A549 (cell line): ENCODE measurements around the gene ST6GAL1. TPM values are rescaled to one million over a fixed set of nuclear protein-coding genes. Genes with fewer than 3 reads are reported as not detected.

Experiments
- ATAC-seq, 2 experiments: fragments of 200-7000 bp in 1 of 2; fragments of >200 bp in 1 of 2; cut with Nextera tagmentation in 1 of 2; cut with Tn5 transposase in 1 of 2; 3 replicates each; pipeline versions ENCODE4 v1.8.0 to v1.9.1; 2018 to 2020; ENCODE audit warnings: mild to moderate bottlenecking in 1 of 2, moderate library complexity in 1 of 2
- CTCF ChIA-PET: fragments of 300-600 bp; sonication (Branson Sonifier 250); formaldehyde crosslinking; extraction: SDS; loops from one replicate; lab custom pipeline; 2021; ENCODE audit warnings: antibody characterized with exemption, inconsistent platforms; lab: Yijun Ruan, JAX
- POLR2A ChIA-PET: fragments of 350-600 bp; formaldehyde crosslinking; extraction: SDS; loops from one replicate; lab custom pipeline; 2021; ENCODE audit warnings: antibody characterized with exemption, inconsistent platforms; lab: Yijun Ruan, JAX
- DNase-seq, 2 experiments: peaks; one replicate each; pipeline versions ENCODE4 v3.0.0 to v3.0.0-alpha.2; 2011 to 2016; ENCODE audit warnings: low read depth in 1 of 2, low spot score in 1 of 2
- FAIRE-seq: peaks from 2 replicates; lab custom pipeline; 2011; peaks lifted over from hg19 to GRCh38; lab: Jason Lieb, UNC
- H3K27ac ChIP-seq, 2 experiments: fragments of >200 bp; sonication (Bioruptor Twin); formaldehyde crosslinking; 3 replicates each; pipeline ENCODE4 v1.5.1; 2016 to 2017
- H3K4me1 ChIP-seq: fragments of >200 bp; sonication (Bioruptor Twin); formaldehyde crosslinking; 3 replicates; pipeline ENCODE4 v1.6.1; 2016
- H3K4me2 ChIP-seq: fragments of >200 bp; sonication (Bioruptor Twin); formaldehyde crosslinking; 3 replicates; pipeline ENCODE4 v1.6.1; 2016
- H3K4me3 ChIP-seq: fragments of >200 bp; sonication (Bioruptor Twin); formaldehyde crosslinking; 3 replicates; pipeline ENCODE4 v1.5.1; 2016
- H3K9me3 ChIP-seq: fragments of >200 bp; sonication (Bioruptor Twin); formaldehyde crosslinking; 3 replicates; pipeline ENCODE4 v1.6.1; 2016
- EHF ChIP-seq: fragments of 250-450 bp; sonication (Bioruptor Pico); IDR thresholded peaks from 2 replicates; pipeline ENCODE4 v1.5.0; 2020; ENCODE audit warnings: mild to moderate bottlenecking
- FOSB ChIP-seq: fragments of 250-450 bp; sonication (Bioruptor Pico); IDR thresholded peaks from 2 replicates; pipeline ENCODE4 v1.5.0; 2020; ENCODE audit warnings: mild to moderate bottlenecking, moderate library complexity
- GATA3 ChIP-seq: IDR thresholded peaks from 2 replicates; pipeline ENCODE4 v1.6.1; 2012; ENCODE audit warnings: borderline replicate concordance
- HDAC2 ChIP-seq: fragments of 200-600 bp; sonication (generic); IDR thresholded peaks from 2 replicates; pipeline ENCODE4 v1.6.1; 2016
- HMGXB4 ChIP-seq: fragments of 250-450 bp; sonication (Bioruptor Pico); IDR thresholded peaks from 2 replicates; pipeline ENCODE4 v1.5.0; 2021; ENCODE audit warnings: mild to moderate bottlenecking, moderate library complexity, borderline replicate concordance
- HOXA7 ChIP-seq: fragments of 250-450 bp; sonication (Bioruptor Pico); IDR thresholded peaks from 2 replicates; pipeline ENCODE4 v1.5.0; 2020; ENCODE audit warnings: mild to moderate bottlenecking, moderate library complexity
- KDM1A ChIP-seq: fragments of 200-600 bp; sonication (generic); IDR thresholded peaks from 2 replicates; pipeline ENCODE4 v1.6.1; 2016; ENCODE audit warnings: low read depth, mild to moderate bottlenecking
- MAX ChIP-seq: IDR thresholded peaks from 2 replicates; pipeline ENCODE4 v1.6.1; 2012
- PHF8 ChIP-seq: fragments of 200-600 bp; sonication (generic); IDR thresholded peaks from 2 replicates; pipeline ENCODE4 v1.6.1; 2016; ENCODE audit warnings: low read depth, mild to moderate bottlenecking, antibody characterized with exemption, moderate library complexity, borderline replicate concordance
- POLR2AphosphoS2 ChIP-seq: conservative IDR thresholded peaks from 2 replicates; pipeline ENCODE4 v1.6.1; 2012; ENCODE audit warnings: low read length, improper control_type of control experiment, inconsistent platforms
- RCOR1 ChIP-seq: fragments of 150-350 bp; IDR thresholded peaks from 2 replicates; pipeline ENCODE4 v1.6.1; 2014; ENCODE audit warnings: antibody characterized with exemption, low read length, low read depth
- RFX5 ChIP-seq: fragments of 450-650 bp; IDR thresholded peaks from 2 replicates; pipeline ENCODE4 v1.7.1; 2014; ENCODE audit warnings: antibody characterized with exemption, mild to moderate bottlenecking, moderate library complexity
- SMC3 ChIP-seq: fragments of >200 bp; sonication (Bioruptor Twin); formaldehyde crosslinking; IDR thresholded peaks from 3 replicates; pipeline ENCODE4 v1.6.1; 2018; ENCODE audit warnings: inconsistent platforms
- TP53 ChIP-seq: fragments of 250-450 bp; sonication (Bioruptor Pico); IDR thresholded peaks from 2 replicates; pipeline ENCODE4 v1.5.0; 2021; ENCODE audit warnings: mild to moderate bottlenecking, moderate library complexity
- ZNF302 ChIP-seq: fragments of 250-450 bp; sonication (Bioruptor Pico); IDR thresholded peaks from 2 replicates; pipeline ENCODE4 v1.9.0; 2021; ENCODE audit warnings: inconsistent platforms, mild to moderate bottlenecking, moderate library complexity
- WGBS: methylation state at CpG from one replicate; pipeline ENCODE4 v1.1.6; 2017; ENCODE audit errors: missing lambda C conversion rate; 5-methylcytosine and 5-hydroxymethylcytosine counted together
- polyA plus RNA-seq, 4 experiments: library from polyadenylated mRNA; depleted of rRNA in 3 of 4; stranded (reverse); fragments of >200 nt; fragmentation: RNase III in 1 of 4; extraction: RNeasy Plus Mini Kit Qiagen cat#74134 plus additional on column Dnase treatment in 1 of 4; gene quantifications; 2 replicates in 3 of 4; 3 replicates in 1 of 4; pipeline ENCODE4 v1.2.3, GENCODE V29; 2011 to 2017

The ST6GAL1 gene
- polyA plus RNA-seq, 2 of the 4 experiments (the other 2 are of a cell fraction) = 3.9 to 6.5 TPM

GRCh38 chr3:187025656-187026316 lies 95.5 kb downstream of the ST6GAL1 start:
- TF ChIP-seq SMC3 = no peak
- TF ChIP-seq RCOR1 = no peak
- TF ChIP-seq TP53 (CRISPR knock-in tag) = no peak
- TF ChIP-seq RFX5 = no peak
- no peak for TF ChIP-seq POLR2AphosphoS2
- TF ChIP-seq EHF = no peak
- no peaks in the 10 kb centered on the region for H3K4me1 ChIP-seq
- POLR2A ChIA-PET = no interaction called here
- no peak overlapping the region for H3K4me2 ChIP-seq
- ATAC-seq (no peak), DNase-seq (no peak), FAIRE-seq (no peak)
- no peak overlapping the region for H3K27ac ChIP-seq
- CTCF ChIA-PET = interaction anchor here (0.8 kb wide), 1 partner anchor 37 kb away, joined by 3 read pairs; no protein-coding TSS in a partner anchor
- WGBS = 77% methylated on average over 8 of the region's 9 CpGs
- H3K4me3 ChIP-seq = no peak overlapping the region
- H3K9me3 ChIP-seq = no peaks in the 10 kb centered on the region

- ChIA-PET POLR2A (no interaction called here), CTCF (interaction anchor here (0.8 kb wide), 1 partner anchor 37 kb away, joined by 3 read pairs; no protein-coding TSS in a partner anchor)
- no peak overlapping the region for H3K4me3 ChIP-seq
- ATAC-seq (no peak), FAIRE-seq (no peak), DNase-seq (no peak)
- TF ChIP-seq FOSB (CRISPR knock-in tag) (no peak), HMGXB4 (CRISPR knock-in tag) (no peak), HDAC2 (no peak), MAX (no peak), HOXA7 (CRISPR knock-in tag) (no peak)
- H3K9me3 ChIP-seq = no peaks in the 10 kb centered on the region
- no peaks in the 10 kb centered on the region for H3K4me1 ChIP-seq
- no peak overlapping the region for H3K4me2 ChIP-seq
- 92% methylated on average over 2 of the region's 2 CpGs for WGBS
- H3K27ac ChIP-seq = no peak overlapping the region
Measured at GRCh38 chr3:187026317-187026670, 96.0 kb downstream of the ST6GAL1 start.

- H3K4me1 ChIP-seq = no peaks in the 10 kb centered on the region
- 79% methylated on average over 8 of the region's 8 CpGs for WGBS
- no peak for TF ChIP-seq ZNF302 (CRISPR knock-in tag)
- TF ChIP-seq PHF8 = no peak
- TF ChIP-seq, all 56 proteins: peak for 0
- ATAC-seq = no peak
- no peak for DNase-seq
- POLR2A ChIA-PET = no interaction called here
- CTCF ChIA-PET = no interaction called here
- H3K27ac ChIP-seq = no peak overlapping the region
- no peak overlapping the region for H3K4me3 ChIP-seq
- no peak overlapping the region for H3K4me2 ChIP-seq
- FAIRE-seq = no peak
- H3K9me3 ChIP-seq = no peaks in the 10 kb centered on the region
Measured at GRCh38 chr3:187027531-187028278, 97.4 kb downstream of the ST6GAL1 start.

GRCh38 chr3:187031934-187032333 lies 101.6 kb downstream of the ST6GAL1 start:
- H3K27ac ChIP-seq = no peak overlapping the region
- TF ChIP-seq KDM1A (no peak), GATA3 (no peak)
- TF ChIP-seq, all 56 proteins: peak for 0
- DNase-seq (no peak), FAIRE-seq (no peak), ATAC-seq (no peak)
- ChIA-PET POLR2A (no interaction called here), CTCF (interaction anchor here (1.5 kb wide), 1 partner anchor 184 kb away, joined by 3 read pairs; no protein-coding TSS in a partner anchor)
- Histone ChIP-seq H3K9me3 (no peaks in the 10 kb centered on the region), H3K4me2 (no peak overlapping the region), H3K4me3 (no peak overlapping the region), H3K4me1 (no peaks in the 10 kb centered on the region)
